ENCODE results near the gene CLEC14A.

- no peak for TF ChIP-seq CTCF (IDR thresholded peaks at IDR 0.05)
- no peak for TF ChIP-seq POLR2A (IDR thresholded peaks at IDR 0.05)
These were observed 1.1 kb downstream of the CLEC14A start for GRCh38 chr14:38254571-38255407.

Data from heart left ventricle (tissue), 13 donors.